Measurements from ENCODE around the gene LRRC8E. TPM values are rescaled to one million over a fixed set of nuclear protein-coding genes. Genes with fewer than 3 reads are reported as not detected.
A peak's percentile ranks its signal among the peaks of the same experiment; 100 is the strongest.

The LRRC8E gene
- total RNA-seq, 1 donor from 2014 or later, result 4.3 TPM

DNA sequence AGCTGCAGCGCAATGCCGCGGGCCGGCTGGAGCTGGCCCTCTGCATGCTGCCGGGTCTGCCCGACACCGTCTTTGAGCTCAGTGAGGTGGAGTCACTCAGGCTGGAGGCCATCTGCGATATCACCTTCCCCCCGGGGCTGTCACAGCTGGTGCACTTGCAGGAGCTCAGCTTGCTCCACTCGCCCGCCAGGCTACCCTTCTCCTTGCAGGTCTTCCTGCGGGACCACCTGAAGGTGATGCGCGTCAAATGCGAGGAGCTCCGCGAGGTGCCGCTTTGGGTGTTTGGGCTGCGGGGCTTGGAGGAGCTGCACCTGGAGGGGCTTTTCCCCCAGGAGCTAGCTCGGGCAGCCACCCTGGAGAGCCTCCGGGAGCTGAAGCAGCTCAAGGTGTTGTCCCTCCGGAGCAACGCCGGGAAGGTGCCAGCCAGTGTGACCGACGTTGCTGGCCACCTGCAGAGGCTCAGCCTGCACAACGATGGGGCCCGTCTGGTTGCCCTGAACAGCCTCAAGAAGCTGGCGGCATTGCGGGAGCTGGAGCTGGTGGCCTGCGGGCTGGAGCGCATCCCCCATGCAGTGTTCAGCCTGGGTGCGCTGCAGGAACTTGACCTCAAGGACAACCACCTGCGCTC, 11.6 kb downstream of the LRRC8E start:
- Mint-ChIP-seq H3K27me3 (no peaks in the 10 kb centered on the region), H3K9me3 (no peaks in the 10 kb centered on the region), H3K4me3 (no peak overlapping the region), H3K4me1 (ENCODE audit: unreplicated experiment) (peaks cover 7% of the 10 kb centered on the region), H3K27ac (no peak overlapping the region), H3K36me3 (no peaks in the 10 kb centered on the region)
- DNase-seq (ENCODE audit: extremely low spot score, unreplicated experiment), result no peak
- TF ChIP-seq, protein P1, sequence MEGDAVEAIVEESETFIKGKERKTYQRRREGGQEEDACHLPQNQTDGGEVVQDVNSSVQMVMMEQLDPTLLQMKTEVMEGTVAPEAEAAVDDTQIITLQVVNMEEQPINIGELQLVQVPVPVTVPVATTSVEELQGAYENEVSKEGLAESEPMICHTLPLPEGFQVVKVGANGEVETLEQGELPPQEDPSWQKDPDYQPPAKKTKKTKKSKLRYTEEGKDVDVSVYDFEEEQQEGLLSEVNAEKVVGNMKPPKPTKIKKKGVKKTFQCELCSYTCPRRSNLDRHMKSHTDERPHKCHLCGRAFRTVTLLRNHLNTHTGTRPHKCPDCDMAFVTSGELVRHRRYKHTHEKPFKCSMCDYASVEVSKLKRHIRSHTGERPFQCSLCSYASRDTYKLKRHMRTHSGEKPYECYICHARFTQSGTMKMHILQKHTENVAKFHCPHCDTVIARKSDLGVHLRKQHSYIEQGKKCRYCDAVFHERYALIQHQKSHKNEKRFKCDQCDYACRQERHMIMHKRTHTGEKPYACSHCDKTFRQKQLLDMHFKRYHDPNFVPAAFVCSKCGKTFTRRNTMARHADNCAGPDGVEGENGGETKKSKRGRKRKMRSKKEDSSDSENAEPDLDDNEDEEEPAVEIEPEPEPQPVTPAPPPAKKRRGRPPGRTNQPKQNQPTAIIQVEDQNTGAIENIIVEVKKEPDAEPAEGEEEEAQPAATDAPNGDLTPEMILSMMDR (conservative IDR thresholded peaks at IDR 0.05), result no peak

DNA sequence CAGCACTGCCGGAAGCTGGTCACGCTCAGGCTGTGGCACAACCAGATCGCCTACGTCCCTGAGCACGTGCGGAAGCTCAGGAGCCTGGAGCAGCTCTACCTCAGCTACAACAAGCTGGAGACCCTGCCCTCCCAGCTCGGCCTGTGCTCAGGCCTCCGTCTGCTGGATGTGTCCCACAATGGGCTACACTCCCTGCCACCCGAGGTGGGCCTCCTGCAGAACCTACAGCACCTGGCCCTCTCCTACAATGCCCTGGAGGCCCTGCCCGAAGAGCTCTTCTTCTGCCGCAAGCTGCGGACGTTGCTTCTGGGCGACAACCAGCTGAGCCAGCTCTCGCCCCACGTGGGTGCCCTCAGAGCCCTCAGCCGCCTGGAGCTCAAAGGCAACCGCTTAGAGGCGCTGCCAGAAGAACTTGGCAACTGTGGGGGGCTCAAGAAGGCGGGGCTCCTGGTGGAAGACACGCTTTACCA, 12.1 kb downstream of the LRRC8E start:
- Mint-ChIP-seq H3K4me1 (ENCODE audit: unreplicated experiment) (peaks cover 11% of the 10 kb centered on the region), H3K27me3 (no peaks in the 10 kb centered on the region), H3K4me3 (no peak overlapping the region), H3K9me3 (no peaks in the 10 kb centered on the region), H3K36me3 (no peaks in the 10 kb centered on the region), H3K27ac (no peak overlapping the region)
- TF ChIP-seq, protein P1 (conservative IDR thresholded peaks at IDR 0.05), result no peak
- DNase-seq (ENCODE audit: extremely low spot score, unreplicated experiment), result no peak

DNA sequence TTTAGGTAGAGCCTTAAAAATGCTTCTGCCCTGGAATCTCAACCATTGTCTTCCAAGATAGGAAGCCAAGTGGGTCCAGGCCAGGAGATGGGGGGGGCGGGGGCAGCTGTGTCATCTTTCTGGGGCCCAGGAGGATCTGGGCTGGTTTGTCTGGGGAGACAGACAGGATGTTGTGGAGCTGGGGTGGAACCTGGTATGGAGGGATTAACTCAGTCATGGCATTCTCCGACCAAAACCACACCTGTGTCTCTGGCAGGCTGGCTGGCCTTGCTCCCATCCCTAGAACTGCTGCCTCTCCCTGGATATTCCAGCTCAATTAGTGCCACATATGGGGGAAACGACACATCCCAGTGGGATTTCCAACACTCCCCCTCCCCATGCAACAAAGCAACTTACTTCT, 12.6 kb downstream of the LRRC8E start:
- Mint-ChIP-seq H3K27me3 (no peaks in the 10 kb centered on the region), H3K4me3 (no peak overlapping the region), H3K4me1 (ENCODE audit: unreplicated experiment) (peaks cover 15% of the 10 kb centered on the region), H3K9me3 (no peaks in the 10 kb centered on the region), H3K36me3 (no peaks in the 10 kb centered on the region), H3K27ac (no peak overlapping the region)
- TF ChIP-seq, protein P1 (conservative IDR thresholded peaks at IDR 0.05), result no peak
- DNase-seq (ENCODE audit: extremely low spot score, unreplicated experiment), result no peak

DNA sequence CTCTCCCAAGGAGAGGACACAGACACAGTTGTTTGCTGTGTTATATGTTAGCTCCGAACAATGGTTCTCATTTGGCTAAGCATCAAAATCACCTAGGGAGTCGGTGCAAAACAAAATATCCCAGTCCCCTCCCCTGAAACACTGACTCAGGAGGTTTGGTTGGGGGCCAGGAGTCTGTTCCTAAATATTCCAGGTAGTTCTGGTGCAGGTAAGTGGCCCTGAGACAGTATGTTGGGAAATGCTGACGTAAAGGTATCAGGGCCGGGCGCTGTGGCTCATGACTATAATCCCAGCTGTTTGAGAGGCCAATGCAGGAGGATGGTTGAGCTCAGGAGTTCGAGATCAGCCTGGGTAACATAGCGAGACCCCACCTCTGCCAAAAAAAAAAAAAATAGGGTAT, 13.0 kb downstream of the LRRC8E start:
- no peaks in the 10 kb centered on the region for H3K36me3 Mint-ChIP-seq
- no peaks in the 10 kb centered on the region for H3K9me3 Mint-ChIP-seq
- TF ChIP-seq, protein P1 (conservative IDR thresholded peaks at IDR 0.05), result no peak
- peaks cover 15% of the 10 kb centered on the region for H3K4me1 Mint-ChIP-seq (ENCODE audit: unreplicated experiment)
- no peak overlapping the region for H3K4me3 Mint-ChIP-seq
- H3K27me3 Mint-ChIP-seq, result no peaks in the 10 kb centered on the region
- DNase-seq (ENCODE audit: extremely low spot score, unreplicated experiment), result no peak
- H3K27ac Mint-ChIP-seq, result peak overlapping the region; percentile 13

DNA sequence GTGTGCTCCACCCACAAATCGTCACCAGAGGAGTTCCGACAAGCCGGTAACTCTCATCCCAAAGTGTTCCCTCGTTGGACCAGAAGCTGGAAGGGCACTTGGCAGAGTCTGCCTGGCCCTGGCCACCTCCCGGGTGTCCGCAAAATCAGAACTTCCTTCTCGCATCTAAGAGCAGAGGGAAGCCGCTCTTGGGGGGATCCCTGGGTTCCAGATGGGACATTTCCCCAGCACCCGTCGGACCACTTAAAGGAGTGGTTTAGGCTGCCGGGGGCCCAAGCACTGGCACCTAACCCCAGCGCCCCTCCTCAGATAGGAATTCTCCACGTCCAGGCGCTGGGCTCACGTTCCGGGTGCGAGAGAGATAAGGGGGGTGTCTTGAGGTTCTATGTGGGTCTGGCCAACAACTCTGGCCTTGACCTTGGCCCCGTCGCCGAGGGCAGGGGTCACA, 14.5 kb downstream of the LRRC8E start:
- no peak for DNase-seq (ENCODE audit: extremely low spot score, unreplicated experiment)
- peak overlapping the region; percentile 97 for H3K27ac Mint-ChIP-seq
- H3K36me3 Mint-ChIP-seq, result no peaks in the 10 kb centered on the region
- TF ChIP-seq, protein P1 (conservative IDR thresholded peaks at IDR 0.05), result no peak
- H3K9me3 Mint-ChIP-seq, result no peaks in the 10 kb centered on the region
- H3K4me3 Mint-ChIP-seq, result peak overlapping the region; percentile 92
- peaks cover 11% of the 10 kb centered on the region for H3K4me1 Mint-ChIP-seq (ENCODE audit: unreplicated experiment)
- H3K27me3 Mint-ChIP-seq, result no peaks in the 10 kb centered on the region

Measured in type B pancreatic cell (in vitro differentiated cells).